ENCODE results near the gene JPT2. TPM values are rescaled to one million over a fixed set of nuclear protein-coding genes. Genes with fewer than 3 reads are reported as not detected.

The JPT2 gene
- total and polyA plus RNA-seq, 2 experiments from 2014 or later, result 43.8 to 139 TPM

DNA sequence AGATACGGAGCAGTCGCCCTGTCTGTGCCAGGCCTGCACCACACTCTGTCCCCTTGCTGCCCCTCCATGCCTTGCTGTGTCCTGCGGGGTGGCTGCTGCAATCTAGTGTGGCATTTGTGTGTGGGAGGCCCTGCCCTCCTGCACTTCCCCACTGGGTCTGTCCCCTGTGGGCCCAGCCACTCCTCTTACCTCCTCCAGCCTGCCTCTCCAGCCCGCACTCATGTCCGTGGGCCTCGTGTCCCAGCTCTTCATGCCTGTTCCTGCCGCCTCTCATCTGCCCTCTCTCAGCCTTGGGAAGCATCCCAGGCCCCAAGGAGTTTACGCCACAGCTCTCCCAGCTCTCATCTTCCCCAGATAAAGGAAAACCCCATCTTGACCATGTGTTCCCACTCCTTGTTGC, 39.3 kb upstream of the JPT2 start:
- H3K36me3 Mint-ChIP-seq (ENCODE audit: low read depth), result peaks cover 68% of the 10 kb centered on the region
- H4K20me1 ChIP-seq (replicated peaks; ENCODE audit: insufficient read depth), result peaks cover 21% of the 10 kb centered on the region; the same call in 1 of the 2 replicates

More for the DNA sequence above, 39.3 kb upstream of the JPT2 start:
- no peak for TF ChIP-seq STAT1 (IDR thresholded peaks at IDR 0.05; ENCODE audit: unreplicated experiment)
- TF ChIP-seq JUNB (IDR thresholded peaks at IDR 0.05; ENCODE audit: unreplicated experiment), result no peak
- TF ChIP-seq NANOG (IDR thresholded peaks at IDR 0.05; ENCODE audit: borderline replicate concordance), result no peak
- TF ChIP-seq, protein P1, sequence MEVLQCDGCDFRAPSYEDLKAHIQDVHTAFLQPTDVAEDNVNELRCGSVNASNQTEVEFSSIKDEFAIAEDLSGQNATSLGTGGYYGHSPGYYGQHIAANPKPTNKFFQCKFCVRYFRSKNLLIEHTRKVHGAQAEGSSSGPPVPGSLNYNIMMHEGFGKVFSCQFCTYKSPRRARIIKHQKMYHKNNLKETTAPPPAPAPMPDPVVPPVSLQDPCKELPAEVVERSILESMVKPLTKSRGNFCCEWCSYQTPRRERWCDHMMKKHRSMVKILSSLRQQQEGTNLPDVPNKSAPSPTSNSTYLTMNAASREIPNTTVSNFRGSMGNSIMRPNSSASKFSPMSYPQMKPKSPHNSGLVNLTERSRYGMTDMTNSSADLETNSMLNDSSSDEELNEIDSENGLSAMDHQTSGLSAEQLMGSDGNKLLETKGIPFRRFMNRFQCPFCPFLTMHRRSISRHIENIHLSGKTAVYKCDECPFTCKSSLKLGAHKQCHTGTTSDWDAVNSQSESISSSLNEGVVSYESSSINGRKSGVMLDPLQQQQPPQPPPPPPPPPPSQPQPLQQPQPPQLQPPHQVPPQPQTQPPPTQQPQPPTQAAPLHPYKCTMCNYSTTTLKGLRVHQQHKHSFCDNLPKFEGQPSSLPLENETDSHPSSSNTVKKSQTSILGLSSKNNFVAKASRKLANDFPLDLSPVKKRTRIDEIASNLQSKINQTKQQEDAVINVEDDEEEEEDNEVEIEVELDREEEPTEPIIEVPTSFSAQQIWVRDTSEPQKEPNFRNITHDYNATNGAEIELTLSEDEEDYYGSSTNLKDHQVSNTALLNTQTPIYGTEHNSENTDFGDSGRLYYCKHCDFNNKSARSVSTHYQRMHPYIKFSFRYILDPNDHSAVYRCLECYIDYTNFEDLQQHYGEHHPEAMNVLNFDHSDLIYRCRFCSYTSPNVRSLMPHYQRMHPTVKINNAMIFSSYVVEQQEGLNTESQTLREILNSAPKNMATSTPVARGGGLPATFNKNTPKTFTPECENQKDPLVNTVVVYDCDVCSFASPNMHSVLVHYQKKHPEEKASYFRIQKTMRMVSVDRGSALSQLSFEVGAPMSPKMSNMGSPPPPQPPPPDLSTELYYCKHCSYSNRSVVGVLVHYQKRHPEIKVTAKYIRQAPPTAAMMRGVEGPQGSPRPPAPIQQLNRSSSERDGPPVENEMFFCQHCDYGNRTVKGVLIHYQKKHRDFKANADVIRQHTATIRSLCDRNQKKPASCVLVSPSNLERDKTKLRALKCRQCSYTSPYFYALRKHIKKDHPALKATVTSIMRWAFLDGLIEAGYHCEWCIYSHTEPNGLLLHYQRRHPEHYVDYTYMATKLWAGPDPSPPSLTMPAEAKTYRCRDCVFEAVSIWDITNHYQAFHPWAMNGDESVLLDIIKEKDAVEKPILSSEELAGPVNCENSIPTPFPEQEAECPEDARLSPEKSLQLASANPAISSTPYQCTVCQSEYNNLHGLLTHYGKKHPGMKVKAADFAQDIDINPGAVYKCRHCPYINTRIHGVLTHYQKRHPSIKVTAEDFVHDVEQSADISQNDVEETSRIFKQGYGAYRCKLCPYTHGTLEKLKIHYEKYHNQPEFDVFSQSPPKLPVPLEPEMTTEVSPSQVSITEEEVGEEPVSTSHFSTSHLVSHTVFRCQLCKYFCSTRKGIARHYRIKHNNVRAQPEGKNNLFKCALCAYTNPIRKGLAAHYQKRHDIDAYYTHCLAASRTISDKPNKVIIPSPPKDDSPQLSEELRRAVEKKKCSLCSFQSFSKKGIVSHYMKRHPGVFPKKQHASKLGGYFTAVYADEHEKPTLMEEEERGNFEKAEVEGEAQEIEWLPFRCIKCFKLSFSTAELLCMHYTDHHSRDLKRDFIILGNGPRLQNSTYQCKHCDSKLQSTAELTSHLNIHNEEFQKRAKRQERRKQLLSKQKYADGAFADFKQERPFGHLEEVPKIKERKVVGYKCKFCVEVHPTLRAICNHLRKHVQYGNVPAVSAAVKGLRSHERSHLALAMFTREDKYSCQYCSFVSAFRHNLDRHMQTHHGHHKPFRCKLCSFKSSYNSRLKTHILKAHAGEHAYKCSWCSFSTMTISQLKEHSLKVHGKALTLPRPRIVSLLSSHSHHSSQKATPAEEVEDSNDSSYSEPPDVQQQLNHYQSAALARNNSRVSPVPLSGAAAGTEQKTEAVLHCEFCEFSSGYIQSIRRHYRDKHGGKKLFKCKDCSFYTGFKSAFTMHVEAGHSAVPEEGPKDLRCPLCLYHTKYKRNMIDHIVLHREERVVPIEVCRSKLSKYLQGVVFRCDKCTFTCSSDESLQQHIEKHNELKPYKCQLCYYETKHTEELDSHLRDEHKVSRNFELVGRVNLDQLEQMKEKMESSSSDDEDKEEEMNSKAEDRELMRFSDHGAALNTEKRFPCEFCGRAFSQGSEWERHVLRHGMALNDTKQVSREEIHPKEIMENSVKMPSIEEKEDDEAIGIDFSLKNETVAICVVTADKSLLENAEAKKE (CRISPR knock-in tag; IDR thresholded peaks at IDR 0.05), result no peak
- TF ChIP-seq, protein P2, sequence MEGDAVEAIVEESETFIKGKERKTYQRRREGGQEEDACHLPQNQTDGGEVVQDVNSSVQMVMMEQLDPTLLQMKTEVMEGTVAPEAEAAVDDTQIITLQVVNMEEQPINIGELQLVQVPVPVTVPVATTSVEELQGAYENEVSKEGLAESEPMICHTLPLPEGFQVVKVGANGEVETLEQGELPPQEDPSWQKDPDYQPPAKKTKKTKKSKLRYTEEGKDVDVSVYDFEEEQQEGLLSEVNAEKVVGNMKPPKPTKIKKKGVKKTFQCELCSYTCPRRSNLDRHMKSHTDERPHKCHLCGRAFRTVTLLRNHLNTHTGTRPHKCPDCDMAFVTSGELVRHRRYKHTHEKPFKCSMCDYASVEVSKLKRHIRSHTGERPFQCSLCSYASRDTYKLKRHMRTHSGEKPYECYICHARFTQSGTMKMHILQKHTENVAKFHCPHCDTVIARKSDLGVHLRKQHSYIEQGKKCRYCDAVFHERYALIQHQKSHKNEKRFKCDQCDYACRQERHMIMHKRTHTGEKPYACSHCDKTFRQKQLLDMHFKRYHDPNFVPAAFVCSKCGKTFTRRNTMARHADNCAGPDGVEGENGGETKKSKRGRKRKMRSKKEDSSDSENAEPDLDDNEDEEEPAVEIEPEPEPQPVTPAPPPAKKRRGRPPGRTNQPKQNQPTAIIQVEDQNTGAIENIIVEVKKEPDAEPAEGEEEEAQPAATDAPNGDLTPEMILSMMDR (conservative IDR thresholded peaks at IDR 0.05; ENCODE audit: low read depth in 2 of 2), result no peak
- no peak for TF ChIP-seq POLR2AphosphoS5 (IDR thresholded peaks at IDR 0.05; ENCODE audit: low read depth)
- TF ChIP-seq EZH2phosphoT487 (IDR thresholded peaks at IDR 0.05; ENCODE audit: unreplicated experiment), result no peak
- TF ChIP-seq EZH2 (IDR thresholded peaks at IDR 0.05; ENCODE audit: low read depth, unreplicated experiment), result no peak
- TF ChIP-seq, protein P3, sequence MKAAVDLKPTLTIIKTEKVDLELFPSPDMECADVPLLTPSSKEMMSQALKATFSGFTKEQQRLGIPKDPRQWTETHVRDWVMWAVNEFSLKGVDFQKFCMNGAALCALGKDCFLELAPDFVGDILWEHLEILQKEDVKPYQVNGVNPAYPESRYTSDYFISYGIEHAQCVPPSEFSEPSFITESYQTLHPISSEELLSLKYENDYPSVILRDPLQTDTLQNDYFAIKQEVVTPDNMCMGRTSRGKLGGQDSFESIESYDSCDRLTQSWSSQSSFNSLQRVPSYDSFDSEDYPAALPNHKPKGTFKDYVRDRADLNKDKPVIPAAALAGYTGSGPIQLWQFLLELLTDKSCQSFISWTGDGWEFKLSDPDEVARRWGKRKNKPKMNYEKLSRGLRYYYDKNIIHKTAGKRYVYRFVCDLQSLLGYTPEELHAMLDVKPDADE (IDR thresholded peaks at IDR 0.05), result no peak
- no peak for TF ChIP-seq CREB1 (CRISPR knock-in tag; IDR thresholded peaks at IDR 0.05; ENCODE audit: low read depth)
- TF ChIP-seq ZNF331 (CRISPR knock-in tag; IDR thresholded peaks at IDR 0.05; ENCODE audit: low read depth), result no peak
- TF ChIP-seq ZNF114 (CRISPR knock-in tag; IDR thresholded peaks at IDR 0.05), result no peak
- TF ChIP-seq, protein P4, sequence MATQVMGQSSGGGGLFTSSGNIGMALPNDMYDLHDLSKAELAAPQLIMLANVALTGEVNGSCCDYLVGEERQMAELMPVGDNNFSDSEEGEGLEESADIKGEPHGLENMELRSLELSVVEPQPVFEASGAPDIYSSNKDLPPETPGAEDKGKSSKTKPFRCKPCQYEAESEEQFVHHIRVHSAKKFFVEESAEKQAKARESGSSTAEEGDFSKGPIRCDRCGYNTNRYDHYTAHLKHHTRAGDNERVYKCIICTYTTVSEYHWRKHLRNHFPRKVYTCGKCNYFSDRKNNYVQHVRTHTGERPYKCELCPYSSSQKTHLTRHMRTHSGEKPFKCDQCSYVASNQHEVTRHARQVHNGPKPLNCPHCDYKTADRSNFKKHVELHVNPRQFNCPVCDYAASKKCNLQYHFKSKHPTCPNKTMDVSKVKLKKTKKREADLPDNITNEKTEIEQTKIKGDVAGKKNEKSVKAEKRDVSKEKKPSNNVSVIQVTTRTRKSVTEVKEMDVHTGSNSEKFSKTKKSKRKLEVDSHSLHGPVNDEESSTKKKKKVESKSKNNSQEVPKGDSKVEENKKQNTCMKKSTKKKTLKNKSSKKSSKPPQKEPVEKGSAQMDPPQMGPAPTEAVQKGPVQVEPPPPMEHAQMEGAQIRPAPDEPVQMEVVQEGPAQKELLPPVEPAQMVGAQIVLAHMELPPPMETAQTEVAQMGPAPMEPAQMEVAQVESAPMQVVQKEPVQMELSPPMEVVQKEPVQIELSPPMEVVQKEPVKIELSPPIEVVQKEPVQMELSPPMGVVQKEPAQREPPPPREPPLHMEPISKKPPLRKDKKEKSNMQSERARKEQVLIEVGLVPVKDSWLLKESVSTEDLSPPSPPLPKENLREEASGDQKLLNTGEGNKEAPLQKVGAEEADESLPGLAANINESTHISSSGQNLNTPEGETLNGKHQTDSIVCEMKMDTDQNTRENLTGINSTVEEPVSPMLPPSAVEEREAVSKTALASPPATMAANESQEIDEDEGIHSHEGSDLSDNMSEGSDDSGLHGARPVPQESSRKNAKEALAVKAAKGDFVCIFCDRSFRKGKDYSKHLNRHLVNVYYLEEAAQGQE (IDR thresholded peaks at IDR 0.05; ENCODE audit: unreplicated experiment), result no peak
- Histone ChIP-seq H3K4me3 (no peak overlapping the region), H3K4me1 (ENCODE audit: insufficient read depth) (no peaks in the 10 kb centered on the region), H3F3A (replicated peaks; ENCODE audit: low read depth) (no peaks in the 10 kb centered on the region), H3K79me2 (replicated peaks; ENCODE audit: insufficient read depth) (peaks cover 18% of the 10 kb centered on the region), H3K36me3 (ENCODE audit: insufficient read depth) (peaks cover 8% of the 10 kb centered on the region), H3K27ac (ENCODE audit: low read depth) (no peak overlapping the region), H3K27me3 (ENCODE audit: insufficient read depth) (no peaks in the 10 kb centered on the region), H2AFZ (no peak overlapping the region), H3K4me2 (no peak overlapping the region), H3K9me2 (ENCODE audit: insufficient read depth) (no peaks in the 10 kb centered on the region)
- Mint-ChIP-seq H3K4me3 (no peak overlapping the region), H3K27me3 (ENCODE audit: insufficient read depth, low read depth, poor library complexity) (peaks cover 4% of the 10 kb centered on the region), H3K9me3 (no peaks in the 10 kb centered on the region), H3K27ac (no peak overlapping the region), H3K4me1 (no peaks in the 10 kb centered on the region; the same call in 2 of the 3 replicates)
- ATAC-seq, result no peak
- DNase-seq (ENCODE audit: low spot score), result no peak
